HG03159 (cell line): Measurements from ENCODE around the gene ZFP69B.
A peak's percentile ranks its signal among the peaks of the same experiment; 100 is the strongest.
"Not testable (repeated sequence)": the region's sequence is repeated elsewhere in the genome, so short reads cannot be mapped to it uniquely, and the experiment has no call there.

Experiments used
- ATAC-seq: cut with Tn5 transposase; IDR thresholded peaks from one replicate; pipeline ENCODE4 v1.9.1; 2021; ENCODE audit warnings: mild to moderate bottlenecking, moderate library complexity; ENCODE audit not compliant: unreplicated experiment

Gene ZFP69B

DNA sequence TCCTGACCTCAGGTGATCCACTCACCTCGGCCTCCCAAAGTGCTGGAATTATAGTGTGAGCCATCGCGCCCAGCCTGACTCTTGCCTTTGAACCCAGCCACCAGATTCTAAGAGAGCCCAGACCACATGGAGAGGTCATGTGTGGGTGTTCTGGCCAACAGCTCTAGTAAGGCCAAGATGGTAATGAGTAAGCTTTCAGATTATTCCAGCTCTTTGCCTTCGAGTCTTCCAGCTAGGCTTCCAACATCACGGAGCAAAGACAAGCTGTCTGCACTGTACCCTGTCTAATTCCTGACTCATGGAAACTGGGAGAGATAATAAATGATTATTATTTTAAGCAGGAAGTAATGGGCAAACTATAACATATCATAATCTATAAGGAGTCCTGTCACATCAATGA, 14.8 kb upstream of the ZFP69B start:
- ATAC-seq: no peak

- no peak for ATAC-seq
These were observed 14.4 kb upstream of the ZFP69B start for GRCh38 chr1:40435876-40436275.

DNA sequence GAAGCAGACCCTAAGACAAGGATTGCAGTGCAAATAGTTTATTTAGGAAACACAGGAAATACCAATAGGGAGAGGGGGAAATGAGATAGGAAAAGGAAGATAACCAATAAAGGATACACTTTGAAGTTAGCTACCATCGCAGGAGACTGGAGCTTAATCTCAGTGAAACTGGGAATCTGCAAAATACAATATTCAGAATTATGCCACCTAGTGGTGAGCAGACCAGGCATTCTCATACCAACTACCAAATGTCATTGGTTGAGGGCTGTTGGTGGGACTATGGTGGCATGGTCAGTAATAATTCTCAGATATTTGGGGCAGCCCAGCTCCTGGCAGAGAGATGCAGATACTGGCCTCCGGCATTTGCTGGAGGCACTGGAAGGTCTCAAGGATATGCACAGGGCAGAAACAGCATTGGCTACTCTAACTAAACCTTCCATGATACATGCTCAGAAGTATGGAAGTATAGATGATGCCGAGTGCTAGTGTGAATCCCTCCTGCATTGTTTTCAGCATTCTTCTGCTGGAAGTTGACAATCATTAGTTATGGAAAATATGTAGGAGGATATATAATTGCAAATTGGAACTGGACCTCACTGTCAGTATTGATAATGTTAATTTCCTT, 11.8 kb upstream of the ZFP69B start:
- no peak for ATAC-seq

- ATAC-seq: no peak
These were observed 11.0 kb upstream of the ZFP69B start for GRCh38 chr1:40439247-40439646.

- ATAC-seq: peak; percentile 40
These were observed 390 bp downstream of the ZFP69B start for GRCh38 chr1:40450495-40451237.

- ATAC-seq: no peak
These were observed 936 bp downstream of the ZFP69B start for GRCh38 chr1:40451238-40451585.

DNA sequence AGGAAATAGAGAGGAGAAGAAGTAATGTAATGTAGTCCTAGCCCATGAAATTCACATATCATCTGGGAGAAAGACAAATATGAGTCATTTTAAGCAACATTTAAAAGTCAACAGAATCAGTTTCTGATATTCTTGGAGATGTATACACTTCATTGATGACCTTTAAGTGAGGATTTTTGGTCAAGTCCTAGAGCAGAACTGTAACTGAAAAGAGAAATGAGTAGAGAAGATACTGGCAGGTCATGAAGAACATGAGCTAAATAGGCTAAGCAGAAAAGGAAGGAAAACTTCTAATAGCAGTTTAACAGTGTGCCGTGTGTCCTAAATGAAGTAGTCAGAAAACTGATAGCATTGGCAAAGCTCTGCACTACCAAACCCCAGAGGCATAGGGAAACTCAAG, 4.6 kb downstream of the ZFP69B start:
- no peak for ATAC-seq

DNA sequence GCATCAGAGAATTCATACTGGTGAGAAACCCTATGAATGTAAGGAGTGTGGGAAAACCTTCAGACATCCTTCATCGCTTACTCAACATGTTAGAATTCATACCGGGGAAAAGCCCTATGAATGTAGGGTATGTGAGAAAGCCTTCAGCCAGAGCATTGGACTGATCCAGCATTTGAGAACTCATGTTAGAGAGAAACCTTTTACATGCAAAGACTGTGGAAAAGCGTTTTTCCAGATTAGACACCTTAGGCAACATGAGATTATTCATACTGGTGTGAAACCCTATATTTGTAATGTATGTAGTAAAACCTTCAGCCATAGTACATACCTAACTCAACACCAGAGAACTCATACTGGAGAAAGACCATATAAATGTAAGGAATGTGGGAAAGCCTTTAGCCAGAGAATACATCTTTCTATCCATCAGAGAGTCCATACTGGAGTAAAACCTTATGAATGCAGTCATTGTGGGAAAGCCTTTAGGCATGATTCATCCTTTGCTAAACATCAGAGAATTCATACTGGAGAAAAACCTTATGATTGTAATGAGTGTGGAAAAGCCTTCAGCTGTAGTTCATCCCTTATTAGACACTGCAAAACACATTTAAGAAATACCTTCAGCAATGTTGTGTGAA, 12.8 kb downstream of the ZFP69B start:
- no peak for ATAC-seq

DNA sequence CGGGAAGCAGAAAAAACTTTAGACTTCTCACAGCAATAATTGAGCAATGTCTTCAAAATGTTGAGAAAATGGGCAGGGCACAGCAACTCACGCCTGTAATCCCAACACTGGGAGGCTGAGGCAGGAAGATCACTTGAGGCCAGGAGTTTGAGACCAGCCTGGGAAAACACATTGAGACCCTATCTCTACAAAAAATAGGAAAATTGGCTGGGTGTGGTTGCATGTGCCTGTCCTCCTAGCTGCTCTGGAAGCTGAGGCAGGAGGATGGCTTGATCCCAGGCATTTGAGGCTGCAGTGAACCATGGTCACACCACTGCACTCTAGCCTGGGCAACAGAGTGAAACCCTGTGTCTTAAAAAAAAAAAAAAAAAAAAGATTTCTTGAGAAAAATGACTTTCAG, 19.1 kb downstream of the ZFP69B start:
- ATAC-seq: no peak

- no peak for ATAC-seq
These were observed 25.0 kb downstream of the ZFP69B start for GRCh38 chr1:40475268-40475667.

- no peak for ATAC-seq
These were observed 26.8 kb downstream of the ZFP69B start, which contains the start of gene ZFP69 for GRCh38 chr1:40476924-40477677. Gene ZFP69 (plus strand): TSS chr1:40477290. CDS start chr1:40479362, 2,072 bp downstream.

- no peak for ATAC-seq
These were observed 27.4 kb downstream of the ZFP69B start for GRCh38 chr1:40477678-40478053.

- ATAC-seq: no peak
These were observed 28.0 kb downstream of the ZFP69B start for GRCh38 chr1:40478276-40478675.

DNA sequence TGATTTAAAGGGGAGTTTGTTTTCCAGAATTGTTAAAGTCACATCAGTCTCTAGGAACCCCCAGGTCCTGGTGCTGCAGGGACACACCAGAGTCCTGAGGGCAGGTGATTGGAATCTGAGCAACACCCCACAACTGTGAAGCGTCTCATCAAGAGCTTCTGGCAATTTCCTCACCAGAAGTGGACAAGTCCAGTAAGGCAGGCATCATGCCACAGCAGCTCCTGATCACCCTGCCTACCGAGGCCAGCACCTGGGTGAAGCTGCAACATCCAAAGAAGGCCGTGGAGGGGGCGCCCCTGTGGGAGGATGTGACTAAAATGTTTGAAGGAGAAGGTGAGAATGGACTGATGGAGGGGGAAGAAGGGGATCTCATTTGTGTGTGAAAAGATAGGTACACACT, 28.9 kb downstream of the ZFP69B start:
- ATAC-seq: no peak

GRCh38 chr1:40495315-40495903, 45.1 kb downstream of the ZFP69B start:
- no peak for ATAC-seq

- ATAC-seq: not testable (repeated sequence)
These were observed 52.4 kb downstream of the ZFP69B start for GRCh38 chr1:40502651-40503050.

DNA sequence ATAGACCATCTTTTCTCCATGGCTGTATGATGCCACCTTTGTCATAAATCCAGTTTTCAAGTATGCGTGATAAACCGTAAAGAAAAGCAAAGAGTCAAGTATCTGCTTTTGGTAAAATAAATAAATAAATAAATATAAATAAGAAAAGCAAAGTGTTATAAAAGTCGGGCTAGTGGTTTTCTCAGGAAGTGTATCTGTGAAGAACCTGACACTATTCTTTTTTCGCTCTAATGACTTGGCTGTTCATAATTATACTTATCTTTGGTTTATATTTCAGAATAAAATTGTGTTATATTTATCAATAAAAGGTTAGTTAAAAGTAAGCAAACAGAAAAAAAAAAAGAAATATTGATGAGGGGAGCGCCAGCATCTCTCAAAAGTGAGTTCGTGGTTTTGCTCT, 57.7 kb downstream of the ZFP69B start:
- ATAC-seq: no peak

DNA sequence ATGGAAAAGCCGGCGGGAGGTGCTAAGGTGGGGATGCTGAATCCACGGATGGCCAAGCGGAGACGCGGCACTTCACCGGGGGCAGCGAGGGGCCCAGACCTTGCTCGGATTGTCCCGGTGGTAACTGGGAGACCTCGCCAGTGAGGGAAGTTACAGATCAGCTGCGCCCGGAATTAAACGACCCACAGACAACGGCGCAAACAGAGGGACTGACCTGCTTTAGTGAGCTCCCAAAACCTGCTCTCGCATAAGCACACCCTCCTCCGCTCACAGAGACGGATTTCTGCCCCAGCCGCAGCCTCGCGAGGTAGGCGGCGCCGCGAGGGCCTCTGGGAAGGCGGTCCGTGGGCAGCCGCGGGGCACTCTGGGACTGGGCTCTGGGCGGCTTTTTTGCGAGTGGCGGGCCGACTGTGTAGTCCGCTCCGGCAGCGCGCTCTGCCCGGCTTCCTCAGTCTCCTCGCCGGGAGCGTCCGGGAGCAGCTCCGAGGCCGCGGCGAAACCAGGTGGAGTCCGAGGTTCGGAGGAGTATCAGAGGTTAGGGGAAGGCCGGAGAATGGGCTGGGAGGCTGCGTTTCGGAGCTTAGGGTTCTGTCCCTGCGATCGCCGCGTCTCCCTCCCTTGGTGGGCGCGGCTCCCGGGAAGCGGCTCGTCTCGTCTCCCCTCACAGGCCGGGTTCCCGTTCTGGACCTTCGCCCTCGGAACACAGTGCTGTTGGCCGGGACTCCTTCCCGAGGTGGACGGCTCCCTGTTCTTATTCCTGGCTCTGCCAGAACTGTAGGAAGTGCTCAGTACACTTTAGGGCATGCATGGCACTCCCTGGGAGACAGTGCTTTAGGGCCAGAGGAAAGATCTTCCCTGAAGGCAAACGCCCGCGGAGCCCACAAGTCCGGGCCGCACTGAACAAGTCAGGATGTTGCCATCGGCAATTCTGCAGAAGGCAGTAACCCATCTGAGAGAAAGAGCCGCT, 58.4 kb downstream of the ZFP69B start, which contains the start of gene EXO5:
Gene EXO5 (plus strand): TSS at position 393 of the 967 bp plus-strand sequence. CDS start 5,778 bp downstream, outside the sequence.
- peak; percentile 86 for ATAC-seq
